Heart right ventricle (tissue), 16 donors: ENCODE data around the gene MPHOSPH9. TPM values are rescaled to one million over a fixed set of nuclear protein-coding genes. Genes with fewer than 3 reads are reported as not detected.

Experiments used
- ATAC-seq, 8 donors: fragments of 200-7000 bp; cut with Tn5 transposase; one replicate each; pipeline ENCODE4 v1.9.1; 2020; ENCODE audit warnings: mild to moderate bottlenecking in 8 of 8, moderate library complexity in 8 of 8, moderate number of reproducible peaks in 1 of 8
- DNase-seq, 2 donors: peaks; one replicate each; pipeline ENCODE4 v3.0.0-alpha.2; 2020
- H3K27ac ChIP-seq, 10 donors: fragments of 200-600 bp; sonication (generic) in 2 of 10; one replicate each; pipeline versions ENCODE4 v1.5.0 to v1.8.0; 2020 to 2022; ENCODE audit warnings: mild to moderate bottlenecking in 3 of 10
- H3K27me3 ChIP-seq, 7 donors: fragments of 200-600 bp; one replicate each; pipeline ENCODE4 v1.8.0; 2021 to 2022; ENCODE audit warnings: mild to moderate bottlenecking in 2 of 7
- H3K36me3 ChIP-seq, 9 donors: fragments of 200-600 bp; sonication (generic) in 1 of 9; one replicate each; pipeline versions ENCODE4 v1.5.0 to v1.8.0; 2020 to 2022; ENCODE audit warnings: mild to moderate bottlenecking in 2 of 9
- H3K4me1 ChIP-seq, 9 donors: fragments of 200-600 bp; sonication (generic) in 1 of 9; one replicate each; pipeline versions ENCODE4 v1.5.0 to v1.8.0; 2020 to 2022; ENCODE audit warnings: mild to moderate bottlenecking in 4 of 9
- H3K4me3 ChIP-seq, 10 donors: fragments of 200-600 bp; sonication (generic) in 2 of 10; one replicate each; pipeline versions ENCODE4 v1.5.0 to v1.8.0; 2020 to 2022; ENCODE audit warnings: mild to moderate bottlenecking in 7 of 10, moderate library complexity in 2 of 10
- H3K9me3 ChIP-seq, 11 donors: fragments of 200-600 bp in 10 of 11; sonication (generic) in 2 of 11; one replicate each; pipeline versions ENCODE4 v1.5.0 to v1.8.0; 2013 to 2022; ENCODE audit warnings: mild to moderate bottlenecking in 2 of 11, control low read depth in 1 of 11, moderate library complexity in 1 of 11
- WGBS, 2 donors: extraction: QIAGEN DNeasy Blood & Tissue Kit; methylation state at CpG; one replicate each; pipeline ENCODE4 v1.1.7; 2013; ENCODE audit warnings: inconsistent platforms in 1 of 2; 5-methylcytosine and 5-hydroxymethylcytosine counted together
- intact Hi-C, 10 donors: fragments of 100-400 bp; cut with DNase I; formaldehyde crosslinking; loops; one replicate each; pipeline versions ENCODE4 v1.11.1 to v1.14.2; 2022
- polyA plus RNA-seq, 2 donors: library from polyadenylated mRNA; stranded (reverse); fragments of 200-250 nt; gene quantifications; one replicate each; pipeline ENCODE4 v1.2.3, GENCODE V29; 2013
- total RNA-seq, 10 donors: library from RNA; stranded (reverse); fragmentation: NEBNext Ultra II Directional in 3 of 10; extraction: Animal tissue kit (Norgen Biotek cat#: 25700) in 3 of 10; gene quantifications; one replicate each; pipeline versions ENCODE4 v1.2.1 to v1.2.4, GENCODE V29; 2021 to 2023
- TF ChIP-seq, protein P1 (sequence below), 9 donors: fragments of 200-600 bp; sonication (generic) in 2 of 9; IDR thresholded peaks; one replicate each; pipeline versions ENCODE4 v1.5.0 to v1.8.0; 2021 to 2022; ENCODE audit warnings: antibody characterized with exemption in 9 of 9, mild to moderate bottlenecking in 5 of 9, moderate library complexity in 1 of 9
- donor health status: Arrhythmogenic right ventricular cardiomyopathy.
- donor health status: ischemic (EF 13 %, LVEDD 7.1; RV severe dilation, severe dysfunction).
- donor health status: healthy with polysubstance abuse.
- donor health status: DM: no; HTN: yes; CAD: no.
- donor health status: DM: no; HTN: no; CAD: no.
- donor health status: ischemic (EF 25% LVEDD 6.9; RV normal size, moderate dysfunction).
- donor health status: ischemic (EF 25% LVEDD 5.7; RV mildly dilated, moderate dysfunction).
- donor health status: healthy.
- donor health status: DM: yes; HTN: yes; CAD: no.
- donor health status: Ischemic cardiomyopathy.
- donor health status: ischemic (EF 35%, LVEDD 5.7; RV mildly dilated, moderate dysfunction).
- donor health status: nonischemic (EF 11% LVEDD 7.7; RV severe dilation, severe dysfunction).
- donor health status: DM: yes; HTN: yes; CAD: no.
- donor health status: PGD.
- donor health status: ischemic (EF 29% LVEDD 5.4; RV normal size, mild dysfunction).
- donor health status: nonischemic (EF 23%, LVEDD 6.1; RV moderate dilation, normal function).

MPHOSPH9 gene
- total and polyA plus RNA-seq, 12 donors = 4.1 to 33.6 (median 25.7) TPM

DNA sequence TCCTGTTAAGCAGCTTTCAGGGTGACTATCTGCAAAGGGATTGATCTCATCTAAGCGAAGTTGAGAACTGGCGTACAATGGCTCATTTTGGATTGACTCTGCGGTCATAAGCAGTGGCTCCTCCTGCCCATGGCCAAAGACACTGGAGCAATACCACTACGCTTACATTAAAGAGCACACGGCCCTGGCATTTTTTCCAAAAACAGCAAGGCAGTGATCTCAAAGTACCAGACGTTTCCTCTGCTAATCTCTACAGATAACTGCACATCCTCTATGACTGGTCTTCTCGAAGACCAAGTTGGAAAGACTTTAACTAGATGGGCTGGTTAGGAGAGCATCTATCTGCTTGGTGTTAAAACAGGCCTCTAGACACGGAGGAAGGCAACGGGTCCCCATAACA, 84.7 kb downstream of the MPHOSPH9 start:
- Histone ChIP-seq H3K27me3 (peaks cover 0 to 12% (median 0%) of the 10 kb centered on the region in 7 donors), H3K4me3 (no peak overlapping the region), H3K27ac (peak overlapping the region in 3 of 10 donors; percentile 85 to 92 (median 89)), H3K4me1 (peaks cover 9 to 43% (median 36%) of the 10 kb centered on the region in 9 donors), H3K36me3 (peaks cover 0 to 6% (median 0%) of the 10 kb centered on the region in 9 donors), H3K9me3 (no peaks in the 10 kb centered on the region)
- TF ChIP-seq, protein P1, sequence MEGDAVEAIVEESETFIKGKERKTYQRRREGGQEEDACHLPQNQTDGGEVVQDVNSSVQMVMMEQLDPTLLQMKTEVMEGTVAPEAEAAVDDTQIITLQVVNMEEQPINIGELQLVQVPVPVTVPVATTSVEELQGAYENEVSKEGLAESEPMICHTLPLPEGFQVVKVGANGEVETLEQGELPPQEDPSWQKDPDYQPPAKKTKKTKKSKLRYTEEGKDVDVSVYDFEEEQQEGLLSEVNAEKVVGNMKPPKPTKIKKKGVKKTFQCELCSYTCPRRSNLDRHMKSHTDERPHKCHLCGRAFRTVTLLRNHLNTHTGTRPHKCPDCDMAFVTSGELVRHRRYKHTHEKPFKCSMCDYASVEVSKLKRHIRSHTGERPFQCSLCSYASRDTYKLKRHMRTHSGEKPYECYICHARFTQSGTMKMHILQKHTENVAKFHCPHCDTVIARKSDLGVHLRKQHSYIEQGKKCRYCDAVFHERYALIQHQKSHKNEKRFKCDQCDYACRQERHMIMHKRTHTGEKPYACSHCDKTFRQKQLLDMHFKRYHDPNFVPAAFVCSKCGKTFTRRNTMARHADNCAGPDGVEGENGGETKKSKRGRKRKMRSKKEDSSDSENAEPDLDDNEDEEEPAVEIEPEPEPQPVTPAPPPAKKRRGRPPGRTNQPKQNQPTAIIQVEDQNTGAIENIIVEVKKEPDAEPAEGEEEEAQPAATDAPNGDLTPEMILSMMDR (IDR thresholded peaks at IDR 0.05) = no peak
- intact Hi-C loops = loop anchor here in 8 of 10 donors (2.0 to 10.0 kb wide), 9 partner anchors 29 to 166 kb away; partner anchors contain the start of gene ARL6IP4 (in 2 of the 8)
- ATAC-seq (no peak), DNase-seq (no peak)
- 62 to 79% methylated on average over 9 of the region's 9 CpGs for WGBS, 2 donors

DNA sequence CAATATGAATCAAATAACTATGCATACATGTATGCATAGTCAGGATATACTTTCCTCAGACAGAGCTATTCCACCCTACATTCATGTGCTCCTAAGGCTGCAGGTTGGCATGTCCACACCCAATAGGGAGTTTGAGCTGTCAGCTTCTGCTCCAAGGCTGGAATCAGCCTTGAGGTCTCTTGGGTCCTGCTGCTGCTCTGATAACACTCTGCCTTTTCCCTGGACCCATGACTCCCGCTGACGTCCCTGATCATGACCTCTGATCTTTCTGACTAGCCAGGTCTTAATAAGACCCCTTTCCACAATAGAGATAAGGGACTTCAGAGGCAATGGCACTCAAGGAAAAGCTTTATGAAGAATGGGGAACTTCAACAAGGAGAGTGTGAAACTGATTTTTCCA, 87.7 kb downstream of the MPHOSPH9 start:
- intact Hi-C loops = loop anchor here in 7 of 10 donors (5.0 to 10.0 kb wide), 7 partner anchors 38 to 163 kb away; partner anchors contain the start of gene ARL6IP4 (in 2 of the 7)
- Histone ChIP-seq H3K4me3 (no peak overlapping the region), H3K27ac (peak overlapping the region in 1 of 10 donors; percentile 32), H3K27me3 (peaks cover 0 to 10% (median 0%) of the 10 kb centered on the region in 7 donors), H3K4me1 (peaks cover 27 to 63% (median 53%) of the 10 kb centered on the region in 9 donors), H3K9me3 (no peaks in the 10 kb centered on the region), H3K36me3 (peaks cover 0 to 6% (median 0%) of the 10 kb centered on the region in 9 donors)
- WGBS, 2 donors = 74 to 77% methylated on average over 2 of the region's 2 CpGs
- ATAC-seq (no peak), DNase-seq (no peak)
- TF ChIP-seq, protein P1 (IDR thresholded peaks at IDR 0.05) = no peak

DNA sequence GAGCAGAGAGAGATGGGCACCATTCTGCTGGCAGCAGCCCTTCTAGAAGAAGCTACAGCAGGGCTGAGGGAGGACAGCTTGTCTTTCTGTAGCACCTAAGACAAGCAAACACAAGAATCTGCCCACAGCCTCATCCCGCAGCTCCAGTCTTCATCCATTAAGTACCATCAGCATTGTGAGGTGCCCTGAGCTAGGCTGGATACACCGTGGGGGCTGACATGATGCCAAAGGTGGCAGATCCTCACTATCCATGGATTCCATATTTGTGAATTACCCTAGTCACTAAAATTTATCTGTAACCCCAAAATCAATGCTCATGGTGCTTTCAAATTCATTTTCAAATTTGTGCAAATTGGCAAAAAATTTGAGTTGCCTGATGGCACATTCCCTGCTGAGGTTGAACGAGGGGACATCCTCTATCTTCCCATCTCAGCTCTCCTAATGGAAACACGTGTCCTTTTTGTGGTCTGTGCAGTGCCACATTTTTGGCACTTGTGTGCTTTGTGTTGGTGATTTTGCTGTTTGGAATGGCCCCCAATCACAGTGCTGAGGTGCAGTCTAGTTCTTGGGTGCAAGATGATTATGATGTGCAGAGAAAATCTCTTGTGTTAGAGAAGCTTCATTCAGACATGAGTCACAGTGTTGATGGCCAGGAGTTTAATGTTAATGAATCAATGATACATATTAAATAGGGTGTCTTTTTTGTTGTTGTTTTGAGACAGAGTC, 89.0 kb downstream of the MPHOSPH9 start:
- peaks cover 0 to 6% (median 0%) of the 10 kb centered on the region in 9 donors for H3K36me3 ChIP-seq
- intact Hi-C loops = loop anchor here in 7 of 10 donors (5.0 to 10.0 kb wide), 5 partner anchors 37 to 159 kb away; partner anchors contain the start of gene ARL6IP4 (in 1 of the 7)
- H3K27ac ChIP-seq = peak overlapping the region in 6 of 10 donors; percentile 8 to 89 (median 84)
- H3K27me3 ChIP-seq = no peaks in the 10 kb centered on the region
- no peak overlapping the region for H3K4me3 ChIP-seq
- TF ChIP-seq, protein P1 (IDR thresholded peaks at IDR 0.05) = no peak
- WGBS, 2 donors = 63 to 82% methylated on average over 4 of the region's 4 CpGs
- H3K9me3 ChIP-seq = no peaks in the 10 kb centered on the region
- DNase-seq = no peak
- H3K4me1 ChIP-seq = peaks cover 25 to 60% (median 50%) of the 10 kb centered on the region in 9 donors
- no peak for ATAC-seq

DNA sequence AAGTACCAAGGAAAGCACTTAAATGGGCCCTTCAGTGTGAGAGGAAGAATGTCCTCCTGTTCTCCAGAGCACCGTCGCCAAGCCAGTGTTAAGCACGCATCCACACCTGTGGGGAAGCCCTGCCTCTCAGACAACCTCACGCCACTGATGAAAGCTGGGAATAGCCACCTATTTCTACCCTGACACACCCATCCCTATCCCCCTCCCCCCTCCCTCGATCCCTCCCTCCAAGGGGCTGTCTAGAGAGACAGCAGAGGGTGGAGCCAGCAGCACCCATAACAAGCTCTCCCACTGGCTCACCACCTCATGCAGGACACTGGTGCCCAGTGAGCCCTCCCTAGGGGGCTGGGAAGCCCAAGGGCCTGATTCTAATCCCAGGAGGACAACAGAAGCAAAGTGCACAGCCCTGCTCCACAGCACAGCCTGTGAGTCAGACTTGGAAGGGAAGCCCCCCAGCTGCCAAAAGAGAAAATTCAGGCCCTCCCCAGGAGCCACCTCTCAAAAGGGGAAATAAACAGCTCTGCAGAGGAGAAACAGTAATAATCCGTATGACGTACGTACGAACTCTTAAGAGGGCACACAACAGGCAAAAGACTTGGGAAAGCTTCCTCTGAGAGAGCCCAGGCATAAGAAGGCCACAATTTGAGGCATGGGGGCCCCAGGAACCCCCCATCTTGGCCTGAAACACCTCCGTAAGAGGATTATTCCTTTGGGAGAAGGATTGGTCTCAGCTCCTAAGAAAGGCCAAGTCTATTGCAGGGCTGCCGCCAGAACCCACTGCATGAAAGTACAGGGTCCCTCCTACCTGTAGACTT, 89.8 kb downstream of the MPHOSPH9 start:
- no peak for DNase-seq
- H3K4me3 ChIP-seq = no peak overlapping the region
- intact Hi-C loops = loop anchor here in 7 of 10 donors (5.0 to 10.0 kb wide), 5 partner anchors 36 to 158 kb away; partner anchors contain the start of gene ARL6IP4 (in 1 of the 7)
- no peaks in the 10 kb centered on the region for H3K9me3 ChIP-seq
- peak in 3 of 8 donors; percentile 15 to 45 (median 15) for ATAC-seq
- peaks cover 0 to 6% (median 0%) of the 10 kb centered on the region in 9 donors for H3K36me3 ChIP-seq
- 81 to 82% methylated on average over 11 of the region's 11 CpGs for WGBS, 2 donors
- H3K4me1 ChIP-seq = peaks cover 25 to 54% (median 46%) of the 10 kb centered on the region in 9 donors
- H3K27ac ChIP-seq = peak overlapping the region in 8 of 10 donors; percentile 8 to 89 (median 82)
- TF ChIP-seq, protein P1 (IDR thresholded peaks at IDR 0.05) = no peak
- H3K27me3 ChIP-seq = no peaks in the 10 kb centered on the region
